Hematopoietic multipotent progenitor cell treated with erythropoietin and hydrocortisone succinate and interleukin-3 and kit ligand, for 15 days (in vitro differentiated cells): ENCODE results near the gene CCDC120.

Experiments
- DNase-seq: peaks from one replicate; pipeline ENCODE4 v3.0.0-alpha.2; 2015; ENCODE audit warnings: low spot score

Gene CCDC120

GRCh38 chrX:49058794-49059193, at the start of gene CCDC120:
Gene CCDC120, plus strand, starts transcription at chrX:49058999. Its CDS starts 3,043 bp downstream, at chrX:49062042.
- DNase-seq, result no peak

GRCh38 chrX:49019050-49019449, 39.7 kb upstream of the CCDC120 start:
- no peak for DNase-seq

GRCh38 chrX:49019599-49020249, 39.1 kb upstream of the CCDC120 start:
- DNase-seq, result no peak

GRCh38 chrX:49029876-49030275, 28.9 kb upstream of the CCDC120 start:
- DNase-seq, result no peak

- DNase-seq, result no peak
Observed at GRCh38 chrX:49030283-49030682, 28.5 kb upstream of the CCDC120 start.

- no peak for DNase-seq
Observed at GRCh38 chrX:49037883-49038475, 20.8 kb upstream of the CCDC120 start.

GRCh38 chrX:49039598-49040375, 19.0 kb upstream of the CCDC120 start:
- peak; percentile 58 for DNase-seq

- DNase-seq, result no peak
Observed at GRCh38 chrX:49040376-49040955, 18.3 kb upstream of the CCDC120 start.

GRCh38 chrX:49041744-49042580, 16.8 kb upstream of the CCDC120 start:
- DNase-seq, result peak; percentile 6

GRCh38 chrX:49042581-49043219, 16.1 kb upstream of the CCDC120 start:
- peak; percentile 9 for DNase-seq

GRCh38 chrX:49043220-49043986, 15.4 kb upstream of the CCDC120 start, which contains the start of gene TFE3:
Gene TFE3, minus strand, starts transcription at chrX:49043357. Its CDS starts 131 bp downstream, at chrX:49043226.
- peak; percentile 98 for DNase-seq

- DNase-seq, result no peak
Observed at GRCh38 chrX:49043987-49044281, 14.9 kb upstream of the CCDC120 start.

- no peak for DNase-seq
Observed at GRCh38 chrX:49053223-49054072, 5.4 kb upstream of the CCDC120 start.

- no peak for DNase-seq
Observed at GRCh38 chrX:49054073-49054762, 4.6 kb upstream of the CCDC120 start.

- no peak for DNase-seq
Observed at GRCh38 chrX:49059201-49059600, 402 bp downstream of the CCDC120 start.

- DNase-seq, result no peak
Observed at GRCh38 chrX:49059681-49060085, 884 bp downstream of the CCDC120 start.

GRCh38 chrX:49060914-49061313, 2.1 kb downstream of the CCDC120 start:
- no peak for DNase-seq

- DNase-seq, result no peak
Observed at GRCh38 chrX:49061490-49061889, 2.7 kb downstream of the CCDC120 start.

- no peak for DNase-seq
Observed at GRCh38 chrX:49061916-49062315, 3.1 kb downstream of the CCDC120 start.
